HepG2 (cell line): ENCODE results near the gene CCSER1. TPM values are rescaled to one million over a fixed set of nuclear protein-coding genes. Genes with fewer than 3 reads are reported as not detected.

Source experiments
- ATAC-seq: fragments of 200-7000 bp; cut with Tn5 transposase; 3 replicates; pipeline ENCODE4 v1.9.1; 2020; ENCODE audit warnings: mild to moderate bottlenecking, moderate library complexity
- BruUV-seq: library from RNA; stranded (reverse); fragments of 400-500 nt; replicated peaks from 2 replicates; lab custom pipeline; 2021; lab: Mats Ljungman, UMichigan
- CTCF ChIA-PET: fragments of 300-600 bp; formaldehyde crosslinking; extraction: SDS; loops from one replicate; lab custom pipeline; 2021; ENCODE audit warnings: low total read pairs, inconsistent platforms, low intra/inter-chr PET ratio; lab: Yijun Ruan, JAX
- POLR2A ChIA-PET: fragments of 350-600 bp; sonication (Branson Sonifier 250); formaldehyde crosslinking; loops from one replicate; lab custom pipeline; 2020; ENCODE audit warnings: antibody characterized with exemption, inconsistent platforms; lab: Yijun Ruan, JAX
- DNase-seq: peaks from one replicate; pipeline ENCODE4 v3.0.0-alpha.2; 2015; ENCODE audit warnings: low spot score
- FAIRE-seq: peaks from 3 replicates; lab custom pipeline; 2011; peaks lifted over from hg19 to GRCh38; lab: Jason Lieb, UNC
- H2AFZ ChIP-seq: one replicate; pipeline ENCODE4 v1.6.1; 2011; ENCODE audit warnings: low read length, inconsistent platforms
- H3K27ac ChIP-seq: fragments of 300-600 bp; 3 replicates; pipeline ENCODE4 v1.8.0; 2011; ENCODE audit warnings: mixed run types, mild to moderate bottlenecking, mixed read lengths, low read length, inconsistent platforms; ENCODE audit not compliant: insufficient read depth; ENCODE audit errors: extremely low read length
- H3K27me3 ChIP-seq, 2 experiments: fragments of 200-600 bp in 1 of 2; 2 replicates in 1 of 2; 3 replicates in 1 of 2; pipeline versions ENCODE4 v1.6.0 to v1.8.0; 2011; ENCODE audit warnings: low read length in 2 of 2, mild to moderate bottlenecking in 2 of 2, moderate library complexity in 2 of 2, inconsistent platforms in 1 of 2; ENCODE audit not compliant: insufficient read depth in 2 of 2, control insufficient read depth in 1 of 2
- H3K36me3 ChIP-seq, 2 experiments: fragments of 200-600 bp in 1 of 2; replicated peaks in 1 of 2; 2 replicates in 1 of 2; 3 replicates in 1 of 2; pipeline versions ENCODE4 v1.5.1 to v1.8.0; 2011; ENCODE audit warnings: low read length in 2 of 2, inconsistent platforms in 1 of 2; ENCODE audit not compliant: insufficient read depth in 2 of 2, control insufficient read depth in 1 of 2
- H3K4me1 ChIP-seq: 2 replicates; pipeline ENCODE4 v1.5.1; 2012; ENCODE audit warnings: low read length, inconsistent platforms; ENCODE audit not compliant: insufficient read depth
- H3K4me2 ChIP-seq: 2 replicates; pipeline ENCODE4 v1.6.0; 2011; ENCODE audit warnings: low read depth, low read length, inconsistent platforms
- H3K4me3 ChIP-seq, 3 experiments: fragments of 200-600 bp in 1 of 3; sonication (generic), shearing (Covaris generic) in 1 of 3; replicated peaks in 1 of 3; 2 replicates each; pipeline ENCODE4 v1.5.1; 2011 to 2016; ENCODE audit warnings: low read length in 3 of 3, inconsistent platforms in 2 of 3, low read depth in 2 of 3, mild to moderate bottlenecking in 2 of 3, control low read depth in 1 of 3, mixed read lengths in 1 of 3; ENCODE audit not compliant: insufficient read depth in 1 of 3
- H3K79me2 ChIP-seq: one replicate; pipeline ENCODE4 v1.6.1; 2011; ENCODE audit warnings: low read length, inconsistent platforms; ENCODE audit not compliant: insufficient read depth
- H3K9ac ChIP-seq: 2 replicates; pipeline ENCODE4 v1.6.0; 2011; ENCODE audit warnings: mild to moderate bottlenecking, low read depth, low read length, inconsistent platforms; ENCODE audit not compliant: insufficient read depth
- H3K9me3 ChIP-seq: 2 replicates; pipeline ENCODE4 v1.5.1; 2012; ENCODE audit warnings: mild to moderate bottlenecking, low read length
- H4K20me1 ChIP-seq: 2 replicates; pipeline ENCODE4 v1.6.0; 2011; ENCODE audit warnings: inconsistent platforms, mild to moderate bottlenecking, low read length, moderate library complexity; ENCODE audit not compliant: insufficient read depth
- CREBL2 ChIP-seq: sonication (generic); formaldehyde crosslinking; IDR thresholded peaks from 2 replicates; pipeline ENCODE4 v1.8.1; 2023; ENCODE audit warnings: missing genetic modification reagents, mild to moderate bottlenecking, borderline replicate concordance
- DR1 ChIP-seq: sonication (generic); formaldehyde crosslinking; IDR thresholded peaks from 2 replicates; pipeline ENCODE4 v1.8.0; 2021; ENCODE audit warnings: mild to moderate bottlenecking, missing genetic modification reagents, inconsistent platforms
- IRF2 ChIP-seq: IDR thresholded peaks from 2 replicates; pipeline ENCODE4 v1.6.1; 2018; ENCODE audit warnings: missing genetic modification reagents, missing compliant biosample characterization
- RARA ChIP-seq: IDR thresholded peaks from 2 replicates; pipeline ENCODE4 v1.6.1; 2016; ENCODE audit warnings: missing genetic modification reagents, missing compliant biosample characterization
- TEAD2 ChIP-seq: sonication (generic); formaldehyde crosslinking; IDR thresholded peaks from 2 replicates; pipeline ENCODE4 v1.9.0; 2021; ENCODE audit warnings: missing genetic modification reagents
- TERF1 ChIP-seq: sonication (generic); formaldehyde crosslinking; IDR thresholded peaks from 2 replicates; pipeline ENCODE4 v1.8.0; 2022; ENCODE audit warnings: mild to moderate bottlenecking, missing genetic modification reagents, moderate library complexity
- ZFP36L2 ChIP-seq: sonication (generic); formaldehyde crosslinking; IDR thresholded peaks from 2 replicates; pipeline ENCODE4 v1.4.0; 2020; ENCODE audit warnings: missing genetic modification reagents
- ZNF574 ChIP-seq: sonication (generic); formaldehyde crosslinking; IDR thresholded peaks from 2 replicates; pipeline ENCODE4 v1.4.0; 2020; ENCODE audit warnings: missing genetic modification reagents
- ZNF670 ChIP-seq: sonication (generic); formaldehyde crosslinking; IDR thresholded peaks from 2 replicates; pipeline ENCODE4 v1.8.0; 2022; ENCODE audit warnings: mild to moderate bottlenecking, missing genetic modification reagents, borderline replicate concordance
- WGBS: methylation state at CpG from one replicate; pipeline ENCODE4 v1.1.6; 2017; ENCODE audit warnings: low lambda C conversion rate; 5-methylcytosine and 5-hydroxymethylcytosine counted together
- in situ Hi-C: cut with HindIII; loops from 2 replicates; pipeline ENCODE4 v1.10.0; 2017; ENCODE audit warnings: low pct_unique_long_range_greater_than_20kb; ENCODE audit not compliant: extremely low pct_ligation_motif_present
- intact Hi-C: fragments of 100-400 bp; cut with micrococcal nuclease; formaldehyde crosslinking; loops from one replicate; pipeline ENCODE4 v1.10.0; 2022; ENCODE audit not compliant: unreplicated experiment
- polyA plus RNA-seq, 8 experiments: library from polyadenylated mRNA; depleted of rRNA in 3 of 8; stranded (reverse) in 7 of 8; unstranded in 1 of 8; fragments of >200 nt; fragmentation: Illumina TruSeq in 4 of 8; extraction: Trizol in 4 of 8; gene quantifications; 2 replicates each; pipeline versions ENCODE4 v1.2.1 to v1.2.3, GENCODE V29; 2011 to 2016; ENCODE audit warnings: low read depth in 4 of 8, missing spikeins in 1 of 8, mixed read lengths in 1 of 8; ENCODE audit not compliant: insufficient read depth in 1 of 8
- total RNA-seq, 5 experiments: library from RNA; depleted of rRNA; stranded (reverse); fragments of >200 nt; fragmentation: Illumina TruSeq; extraction: Trizol; gene quantifications; 2 replicates each; pipeline ENCODE4 v1.2.3, GENCODE V29; 2016; ENCODE audit warnings: low read depth in 1 of 5

Gene CCSER1
- total and polyA plus RNA-seq, 2 of the 13 experiments (the other 11 are each of a cell fraction or from before 2014, with no cell fraction given): not detected

GRCh38 chr4:91471280-91471679, 1344.1 kb downstream of the CCSER1 start:
- in situ Hi-C loops: no loop called here
- Histone ChIP-seq H3K4me3 (no peak overlapping the region), H2AFZ (no peak overlapping the region), H3K4me1 (no peaks in the 10 kb centered on the region), H3K27ac (no peak overlapping the region), H3K9me3 (no peaks in the 10 kb centered on the region), H4K20me1 (no peaks in the 10 kb centered on the region), H3K4me2 (no peak overlapping the region), H3K79me2 (no peaks in the 10 kb centered on the region), H3K36me3 (no peaks in the 10 kb centered on the region), H3K27me3 (no peaks in the 10 kb centered on the region)
- FAIRE-seq (no peak), DNase-seq (no peak)
- CTCF ChIA-PET: no interaction called here
- intact Hi-C loops: no loop called here
- WGBS: 27% methylated on average over 8 of the region's 8 CpGs
- no TSS peak for BruUV-seq
- no peak for TF ChIP-seq ZNF574 (CRISPR knock-in tag)
- no peak for TF ChIP-seq ZNF670 (CRISPR knock-in tag)
- TF ChIP-seq CREBL2 (CRISPR knock-in tag): no peak
- no peak for TF ChIP-seq TEAD2
- TF ChIP-seq RARA: no peak
- no peak for TF ChIP-seq TERF1
- no peak for TF ChIP-seq ZFP36L2 (CRISPR knock-in tag)
- no peak for TF ChIP-seq IRF2
- no peak for TF ChIP-seq DR1 (CRISPR knock-in tag)
- TF ChIP-seq, all 625 proteins: peak for 0
- POLR2A ChIA-PET: no interaction called here
- no peak for ATAC-seq
- no peak overlapping the region for H3K9ac ChIP-seq
